Kasumi-1 (cell line): Measurements from ENCODE around the gene GINS2.

Source experiments
- DNase-seq, 2 experiments: peaks; one replicate each; lab custom pipeline; 2025; lab: John Stamatoyannopoulos, UW

GINS2 gene

GRCh38 chr16:85667261-85667660 is 21.5 kb downstream of the GINS2 start:
- no peak for DNase-seq

GRCh38 chr16:85665929-85666328 is 22.8 kb downstream of the GINS2 start:
- no peak for DNase-seq

GRCh38 chr16:85665373-85665740 is 23.4 kb downstream of the GINS2 start:
- DNase-seq, result no peak

GRCh38 chr16:85664580-85665372 is 24.0 kb downstream of the GINS2 start:
- DNase-seq, result no peak

GRCh38 chr16:85663891-85664321 is 24.8 kb downstream of the GINS2 start:
- no peak for DNase-seq

- no peak for DNase-seq
Observed at GRCh38 chr16:85662976-85663830, 25.6 kb downstream of the GINS2 start.

GRCh38 chr16:85662482-85662812 is 26.3 kb downstream of the GINS2 start:
- no peak for DNase-seq

GRCh38 chr16:85661740-85662481 is 26.8 kb downstream of the GINS2 start:
- DNase-seq, result no peak

- no peak for DNase-seq
Observed at GRCh38 chr16:85660843-85661739, 27.7 kb downstream of the GINS2 start.

- peak; percentile 68 to 69 for DNase-seq
Observed at GRCh38 chr16:85659805-85660511, 28.8 kb downstream of the GINS2 start.

- no peak for DNase-seq
Observed at GRCh38 chr16:85659336-85659735, 29.4 kb downstream of the GINS2 start.

- DNase-seq, result no peak
Observed at GRCh38 chr16:85658504-85659326, 30.0 kb downstream of the GINS2 start.

GRCh38 chr16:85657996-85658395 is 30.8 kb downstream of the GINS2 start:
- no peak for DNase-seq

GRCh38 chr16:85657267-85657650 is 31.5 kb downstream of the GINS2 start:
- DNase-seq, result no peak

GRCh38 chr16:85656351-85657266 is 32.1 kb downstream of the GINS2 start:
- no peak for DNase-seq

- DNase-seq, result no peak
Observed at GRCh38 chr16:85655216-85656129, 33.3 kb downstream of the GINS2 start.

GRCh38 chr16:85654251-85655095 is 34.3 kb downstream of the GINS2 start:
- DNase-seq, result no peak
